NT2/D1 (cell line): ENCODE results near the gene STAT5B.

Experiments
- SUZ12 ChIP-seq: IDR thresholded peaks from 2 replicates; pipeline ENCODE4 v1.6.1; 2011; ENCODE audit not compliant: insufficient read length, insufficient read depth; ENCODE audit errors: extremely low read depth
- YY1 ChIP-seq: IDR thresholded peaks from 2 replicates; pipeline ENCODE4 v1.6.1; 2011; ENCODE audit not compliant: insufficient read length, insufficient read depth
- ZNF274 ChIP-seq: IDR thresholded peaks from 2 replicates; pipeline ENCODE4 v1.6.1; 2011; ENCODE audit warnings: mild to moderate bottlenecking, low read depth, low read length

- TF ChIP-seq YY1 (no peak), ZNF274 (no peak), SUZ12 (no peak)
Measured at GRCh38 chr17:42212382-42212781, 63.8 kb downstream of the STAT5B start.
